WTC11 (cell line): ENCODE data around the gene DDX20. TPM values are rescaled to one million over a fixed set of nuclear protein-coding genes. Genes with fewer than 3 reads are reported as not detected.

Experiments used
- ATAC-seq: fragments of 200-7000 bp; cut with Tn5 transposase; 2 replicates; pipeline ENCODE4 v1.10.0; 2021; ENCODE audit warnings: mild to moderate bottlenecking, moderate library complexity
- CTCF ChIA-PET: fragments of 300-600 bp; sonication (Branson Sonifier 250); formaldehyde crosslinking; loops from one replicate; lab custom pipeline; 2021; ENCODE audit warnings: antibody characterized with exemption; lab: Charles Lee
- POLR2A ChIA-PET: fragments of 350-600 bp; sonication (Branson Sonifier 250); formaldehyde crosslinking; loops from one replicate; lab custom pipeline; 2021; ENCODE audit warnings: antibody characterized with exemption; lab: Charles Lee
- DNase-seq: peaks from one replicate; pipeline ENCODE4 v3.0.0; 2021; ENCODE audit warnings: low spot score
- H3K27ac Mint-ChIP-seq: 2 replicates; pipeline ENCODE4 v1.8.0; 2021; ENCODE audit warnings: mixed read lengths
- H3K27me3 Mint-ChIP-seq: 2 replicates; pipeline ENCODE4 v1.8.0; 2021; ENCODE audit warnings: low read depth, mild to moderate bottlenecking, moderate library complexity, mixed read lengths
- H3K36me3 Mint-ChIP-seq: 2 replicates; pipeline ENCODE4 v1.8.0; 2021; ENCODE audit warnings: mixed read lengths
- H3K4me1 Mint-ChIP-seq: 2 replicates; pipeline ENCODE4 v1.8.0; 2022; ENCODE audit warnings: mixed read lengths
- H3K4me3 Mint-ChIP-seq: 2 replicates; pipeline ENCODE4 v1.8.0; 2021; ENCODE audit warnings: mild to moderate bottlenecking, moderate library complexity, mixed read lengths
- H3K9me3 Mint-ChIP-seq: 2 replicates; pipeline ENCODE4 v1.8.0; 2021; ENCODE audit warnings: mixed read lengths
- AFF4 ChIP-seq: sonication (generic); formaldehyde crosslinking; IDR thresholded peaks from 2 replicates; pipeline ENCODE4 v1.8.1; 2023; ENCODE audit warnings: mild to moderate bottlenecking, missing genetic modification reagents, borderline replicate concordance
- AR ChIP-seq: fragments of 250-450 bp; sonication (Bioruptor Pico); IDR thresholded peaks from 2 replicates; pipeline ENCODE4 v1.9.0; 2021; ENCODE audit warnings: mild to moderate bottlenecking
- CTCF ChIP-seq: fragments of 200-600 bp; IDR thresholded peaks from 2 replicates; pipeline ENCODE4 v1.8.0; 2022; ENCODE audit warnings: antibody characterized with exemption
- E2F1 ChIP-seq: sonication (generic); formaldehyde crosslinking; IDR thresholded peaks from 2 replicates; pipeline ENCODE4 v1.8.0; 2022; ENCODE audit warnings: mild to moderate bottlenecking, missing genetic modification reagents
- ETV6 ChIP-seq: sonication (generic); formaldehyde crosslinking; IDR thresholded peaks from 2 replicates; pipeline ENCODE4 v1.8.1; 2022; ENCODE audit warnings: mild to moderate bottlenecking, missing genetic modification reagents
- FOXP4 ChIP-seq: sonication (generic); formaldehyde crosslinking; IDR thresholded peaks from 2 replicates; pipeline ENCODE4 v1.8.0; 2022; ENCODE audit warnings: mild to moderate bottlenecking, missing genetic modification reagents
- GABPB1 ChIP-seq: sonication (generic); formaldehyde crosslinking; IDR thresholded peaks from 2 replicates; pipeline ENCODE4 v1.8.1; 2023; ENCODE audit warnings: mild to moderate bottlenecking, missing genetic modification reagents
- IRF1 ChIP-seq: sonication (generic); formaldehyde crosslinking; IDR thresholded peaks from 2 replicates; pipeline ENCODE4 v1.8.0; 2023; ENCODE audit warnings: missing genetic modification reagents
- KAT7 ChIP-seq: sonication (generic); formaldehyde crosslinking; IDR thresholded peaks from 2 replicates; pipeline ENCODE4 v1.8.1; 2023; ENCODE audit warnings: missing genetic modification reagents, mild to moderate bottlenecking, borderline replicate concordance
- MXD4 ChIP-seq: fragments of 250-450 bp; sonication (Bioruptor Pico); IDR thresholded peaks from 2 replicates; pipeline ENCODE4 v1.8.0; 2021; ENCODE audit warnings: mild to moderate bottlenecking, moderate library complexity, borderline replicate concordance
- MYBL2 ChIP-seq: sonication (generic); formaldehyde crosslinking; IDR thresholded peaks from 2 replicates; pipeline ENCODE4 v1.8.1; 2023; ENCODE audit warnings: mild to moderate bottlenecking, moderate library complexity, missing genetic modification reagents
- NFYB ChIP-seq: sonication (generic); formaldehyde crosslinking; conservative IDR thresholded peaks from 2 replicates; pipeline ENCODE4 v1.8.0; 2022; ENCODE audit warnings: low read depth, missing genetic modification reagents
- RORB ChIP-seq: fragments of 250-450 bp; sonication (Bioruptor Pico); IDR thresholded peaks from 2 replicates; pipeline ENCODE4 v1.9.0; 2021; ENCODE audit warnings: mild to moderate bottlenecking
- TEAD1 ChIP-seq: sonication (generic); formaldehyde crosslinking; IDR thresholded peaks from 2 replicates; pipeline ENCODE4 v1.8.0; 2022; ENCODE audit warnings: mild to moderate bottlenecking, missing genetic modification reagents
- TEAD4 ChIP-seq: sonication (generic); formaldehyde crosslinking; IDR thresholded peaks from 2 replicates; pipeline ENCODE4 v1.8.0; 2022; ENCODE audit warnings: mild to moderate bottlenecking, missing genetic modification reagents
- USF2 ChIP-seq: sonication (generic); formaldehyde crosslinking; IDR thresholded peaks from 2 replicates; pipeline ENCODE4 v1.8.1; 2023; ENCODE audit warnings: mild to moderate bottlenecking, missing genetic modification reagents, moderate library complexity
- ZNF423 ChIP-seq: fragments of 250-450 bp; sonication (Bioruptor Pico); IDR thresholded peaks from 2 replicates; pipeline ENCODE4 v2.1.2; 2022; ENCODE audit warnings: mild to moderate bottlenecking, moderate library complexity
- total RNA-seq: library from RNA; stranded (reverse); gene quantifications from 3 replicates; pipeline ENCODE4 v1.2.3, GENCODE V29; 2021

DDX20 gene
- total RNA-seq, 1 experiment from 2014 or later: 19.3 TPM

- CTCF ChIA-PET: interaction anchor here (7.7 kb wide), 1 partner anchor 14 kb away, joined by 78 read pairs; no protein-coding TSS in a partner anchor
- H3K4me3 Mint-ChIP-seq: no peak overlapping the region
- H3K9me3 Mint-ChIP-seq: no peaks in the 10 kb centered on the region
These were observed 21.3 kb upstream of the DDX20 start for GRCh38 chr1:111734426-111734825.

GRCh38 chr1:111734856-111735255 lies 20.8 kb upstream of the DDX20 start:
- DNase-seq: no peak
- no peak for ATAC-seq
- CTCF ChIA-PET: interaction anchor here (7.7 kb wide), 1 partner anchor 13 kb away, joined by 78 read pairs; no protein-coding TSS in a partner anchor
- Mint-ChIP-seq H3K36me3 (no peaks in the 10 kb centered on the region; the same call in none of the 2 replicates), H3K27ac (no peak overlapping the region), H3K27me3 (no peaks in the 10 kb centered on the region), H3K9me3 (no peaks in the 10 kb centered on the region), H3K4me1 (peaks cover 24% of the 10 kb centered on the region), H3K4me3 (no peak overlapping the region)
- POLR2A ChIA-PET: no interaction called here
- no peak for TF ChIP-seq ETV6 (CRISPR knock-in tag)
- TF ChIP-seq TEAD4 (CRISPR knock-in tag): no peak
- TF ChIP-seq MXD4 (CRISPR knock-in tag): no peak
- TF ChIP-seq NFYB: no peak
- TF ChIP-seq IRF1 (CRISPR knock-in tag): no peak
- TF ChIP-seq AFF4: no peak
- no peak for TF ChIP-seq TEAD1 (CRISPR knock-in tag)
- TF ChIP-seq GABPB1 (CRISPR knock-in tag): no peak
- no peak for TF ChIP-seq E2F1 (CRISPR knock-in tag)
- no peak for TF ChIP-seq MYBL2
- no peak for TF ChIP-seq USF2 (CRISPR knock-in tag)
- TF ChIP-seq AR: no peak
- TF ChIP-seq RORB (CRISPR knock-in tag): no peak
- no peak for TF ChIP-seq ZNF423 (CRISPR knock-in tag)

More at GRCh38 chr1:111734426-111734825, 21.3 kb upstream of the DDX20 start:
- H3K27me3 Mint-ChIP-seq: no peaks in the 10 kb centered on the region
- ATAC-seq (no peak), DNase-seq (no peak)
- TF ChIP-seq CTCF (no peak), FOXP4 (CRISPR knock-in tag) (no peak), NFYB (no peak), KAT7 (CRISPR knock-in tag) (no peak)
- POLR2A ChIA-PET: no interaction called here
- H3K27ac Mint-ChIP-seq: no peak overlapping the region
- H3K36me3 Mint-ChIP-seq: no peaks in the 10 kb centered on the region; the same call in none of the 2 replicates
- H3K4me1 Mint-ChIP-seq: peaks cover 26% of the 10 kb centered on the region
